ENCODE results near the gene MYOZ3.

The MYOZ3 gene, protein sequence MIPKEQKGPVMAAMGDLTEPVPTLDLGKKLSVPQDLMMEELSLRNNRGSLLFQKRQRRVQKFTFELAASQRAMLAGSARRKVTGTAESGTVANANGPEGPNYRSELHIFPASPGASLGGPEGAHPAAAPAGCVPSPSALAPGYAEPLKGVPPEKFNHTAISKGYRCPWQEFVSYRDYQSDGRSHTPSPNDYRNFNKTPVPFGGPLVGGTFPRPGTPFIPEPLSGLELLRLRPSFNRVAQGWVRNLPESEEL

DNA sequence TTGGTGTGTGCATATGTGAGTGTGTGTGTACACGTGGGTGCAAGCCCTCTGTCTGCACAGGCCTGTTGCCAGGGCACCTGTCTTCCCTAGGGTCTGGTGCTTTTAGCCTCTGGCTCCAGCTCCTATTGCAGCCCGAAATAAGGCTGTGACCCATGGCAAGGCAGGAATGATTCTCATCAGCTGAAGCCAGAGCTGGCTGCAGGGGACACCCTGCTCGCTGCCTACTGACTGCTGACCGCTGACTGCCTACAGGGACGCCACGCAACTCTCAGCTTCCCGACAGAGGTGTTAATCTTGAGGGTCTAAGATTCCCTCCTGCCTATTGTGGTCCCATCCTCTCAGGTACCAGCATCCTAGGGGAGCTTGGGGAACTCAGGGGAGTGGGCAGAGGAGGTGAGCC lies at the start of gene MYOZ3:
MYOZ3 (plus strand) TSS at position 166 of the 400 bp plus-strand sequence. CDS start 1,691 bp downstream, outside the sequence.
- no peak for DNase-seq (ENCODE audit: low read depth)

DNA sequence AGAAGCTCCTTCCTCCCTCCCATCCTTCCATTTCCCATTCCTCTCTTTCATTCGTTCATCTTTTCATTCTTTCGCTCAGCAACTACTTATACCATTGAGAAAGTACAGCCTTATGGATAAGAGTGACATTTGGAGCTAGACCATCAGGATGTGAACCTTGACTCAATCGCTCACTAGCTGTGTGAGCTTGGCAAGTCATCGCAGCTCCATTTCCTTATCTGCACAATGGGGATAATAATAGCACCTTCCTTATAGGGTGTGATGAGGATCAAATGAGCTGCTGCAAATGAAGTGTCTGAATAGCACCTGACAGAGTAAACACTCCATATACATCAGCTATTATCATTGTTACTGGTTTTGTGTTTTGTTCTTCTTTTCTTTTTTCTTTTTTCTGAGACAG lies 48.6 kb upstream of the MYOZ3 start:
- no peak for DNase-seq (ENCODE audit: low read depth)

DNA sequence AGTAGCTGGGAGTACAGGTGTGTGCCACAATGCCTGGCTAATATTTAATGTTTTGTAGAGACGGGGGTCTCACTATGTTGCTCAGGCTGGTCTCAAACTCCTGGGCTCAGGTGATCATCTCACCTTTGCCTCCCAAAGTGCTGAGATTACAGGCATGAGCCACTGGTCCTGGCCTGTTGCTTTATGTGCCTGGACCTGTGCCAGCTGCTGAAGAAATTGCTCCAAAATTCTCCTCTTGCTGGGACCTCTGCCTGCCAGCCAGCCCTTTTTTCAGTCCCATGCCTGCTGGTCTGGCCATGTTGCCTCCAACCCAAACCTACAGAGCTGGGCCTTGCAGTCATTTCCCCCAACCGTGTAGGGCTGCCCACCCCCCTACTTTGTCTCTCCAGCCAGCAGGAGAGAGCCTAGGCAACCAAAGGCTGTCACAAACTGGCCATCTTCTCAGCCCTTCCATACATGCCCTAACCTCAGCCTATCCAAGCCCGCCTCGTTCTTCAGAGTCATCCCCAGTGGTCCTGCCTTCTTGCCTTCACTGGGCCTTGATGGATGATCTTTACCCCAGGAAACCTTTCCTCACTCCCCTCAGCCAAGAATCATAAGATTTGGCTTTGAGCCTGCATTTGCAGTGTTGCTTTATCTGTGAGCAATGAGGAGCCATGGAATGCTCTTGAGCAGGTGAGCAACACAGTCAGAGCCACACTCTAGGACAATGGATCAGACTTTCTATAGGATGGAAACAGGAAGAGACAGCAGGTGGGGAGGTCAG lies 48.0 kb upstream of the MYOZ3 start:
- DNase-seq (ENCODE audit: low read depth) = no peak

DNA sequence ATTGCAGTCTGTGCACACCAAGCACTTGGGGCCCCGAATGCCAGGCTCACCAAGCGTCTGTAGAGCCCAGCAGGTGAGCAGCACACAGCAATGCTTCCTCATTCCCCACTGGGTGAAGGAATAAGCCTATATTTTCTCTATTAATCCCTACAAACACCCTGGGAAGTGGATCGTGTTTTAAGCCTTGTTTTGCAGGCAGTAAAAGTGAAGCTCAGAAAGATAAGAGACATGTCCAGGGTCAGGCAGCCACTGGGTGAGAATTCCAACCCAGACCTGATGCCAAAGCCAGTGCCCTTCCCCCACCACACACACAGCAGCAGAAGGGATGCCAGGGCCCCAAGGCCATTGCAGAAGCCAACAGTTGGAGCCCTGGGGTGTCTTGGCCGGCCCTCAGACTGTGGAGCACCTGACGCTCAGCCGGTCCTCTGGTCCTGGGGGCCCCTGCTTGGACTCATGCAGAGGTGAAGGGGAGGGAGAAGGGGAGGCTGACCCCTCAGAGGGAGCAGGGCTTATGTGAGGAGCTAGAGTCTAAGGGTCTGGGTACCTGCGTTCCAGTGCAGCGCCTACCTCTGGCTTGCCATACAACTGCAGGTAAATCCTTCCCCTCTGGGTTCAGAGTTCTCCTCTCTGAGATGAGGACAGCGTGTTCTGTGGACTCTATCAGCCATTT lies 46.9 kb upstream of the MYOZ3 start:
- no peak for DNase-seq (ENCODE audit: low read depth)

DNA sequence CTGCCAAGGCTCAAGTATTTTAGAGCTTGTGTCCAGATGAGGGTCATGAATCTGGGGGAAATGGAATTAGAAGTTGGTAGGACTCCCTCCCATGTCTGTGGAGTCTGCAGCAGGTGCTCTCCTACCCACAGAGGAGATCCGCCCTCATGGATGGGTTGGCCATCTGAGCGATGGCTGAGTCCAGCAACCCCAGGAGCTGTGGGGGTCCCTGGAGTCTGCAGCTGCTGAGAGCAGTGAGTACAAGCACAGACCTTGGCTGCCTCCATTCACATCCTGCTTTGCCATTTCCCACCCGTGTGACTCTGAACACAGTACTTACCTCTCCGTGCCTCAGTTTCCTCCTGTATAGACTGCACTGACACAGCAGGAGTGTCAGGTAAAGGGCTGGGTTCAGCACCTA lies 46.4 kb upstream of the MYOZ3 start:
- DNase-seq (ENCODE audit: low read depth) = no peak

DNA sequence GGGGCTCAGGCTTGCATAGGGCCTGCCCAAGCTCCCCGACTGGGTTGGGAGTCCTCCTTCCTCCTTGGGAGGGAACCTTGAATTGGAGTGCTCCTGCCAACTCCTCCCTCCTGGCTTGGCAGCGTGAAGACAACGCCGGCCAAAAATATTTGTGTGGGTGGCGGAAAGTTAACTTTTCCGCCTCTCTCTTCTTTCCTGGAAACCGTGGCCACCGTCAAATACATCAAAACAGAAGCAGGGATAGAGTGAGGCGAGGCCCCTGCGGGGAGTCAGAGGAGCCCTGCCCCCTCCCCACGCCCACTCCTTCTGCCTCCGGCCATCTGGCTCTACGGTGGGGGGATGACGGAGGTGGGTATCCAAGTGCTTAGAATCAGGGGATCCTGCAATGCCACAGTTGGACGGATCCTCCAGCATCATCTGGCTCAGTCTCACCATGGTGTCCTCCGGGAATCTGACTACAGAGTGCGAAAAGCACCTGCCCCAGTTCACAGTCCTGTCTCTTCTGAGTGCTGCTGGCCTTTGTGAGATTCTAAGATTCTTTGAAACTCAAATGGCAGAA lies 45.8 kb upstream of the MYOZ3 start:
- no peak for DNase-seq (ENCODE audit: low read depth)

DNA sequence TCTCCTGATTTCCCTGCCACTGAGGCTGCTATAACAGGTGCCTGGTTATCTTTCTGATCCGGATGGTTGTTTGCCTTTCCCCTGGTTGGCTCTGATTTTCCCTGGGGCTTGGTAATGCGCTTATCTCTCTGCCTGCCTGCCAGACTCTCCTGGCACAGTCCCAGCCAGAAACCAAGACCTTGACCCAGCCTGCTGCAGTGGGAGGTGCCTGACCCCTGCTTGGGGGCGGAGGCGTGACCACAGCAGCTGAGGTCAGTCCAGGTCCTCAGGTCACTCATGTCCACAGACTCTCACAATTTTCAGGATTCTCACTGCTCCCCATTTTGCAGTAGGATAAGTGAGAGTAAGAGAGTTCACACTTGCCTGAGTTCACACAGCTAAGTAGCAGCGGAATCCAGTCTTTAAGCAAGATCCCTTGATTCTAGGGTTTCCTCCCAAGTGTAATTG lies 45.0 kb upstream of the MYOZ3 start:
- no peak for DNase-seq (ENCODE audit: low read depth)

DNA sequence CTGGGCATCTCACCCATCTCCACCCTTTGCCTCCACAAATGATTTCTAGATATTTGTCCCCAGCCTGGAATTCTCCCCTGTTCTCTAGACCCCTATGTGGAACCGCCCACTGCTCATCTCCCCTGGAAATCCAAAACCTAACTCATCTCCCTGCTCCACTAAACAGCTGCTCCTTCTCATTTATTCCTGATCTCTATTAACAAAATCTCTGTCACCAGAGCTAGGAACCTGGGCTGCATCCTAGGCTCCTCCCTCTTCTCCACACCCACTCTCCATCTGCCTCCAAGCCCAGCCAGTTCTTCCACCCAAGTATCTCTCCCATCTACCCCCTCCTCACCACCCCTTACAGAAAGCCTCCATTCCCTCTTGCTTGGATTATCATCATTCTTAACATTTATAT lies 44.5 kb upstream of the MYOZ3 start:
- DNase-seq (ENCODE audit: low read depth) = no peak

DNA sequence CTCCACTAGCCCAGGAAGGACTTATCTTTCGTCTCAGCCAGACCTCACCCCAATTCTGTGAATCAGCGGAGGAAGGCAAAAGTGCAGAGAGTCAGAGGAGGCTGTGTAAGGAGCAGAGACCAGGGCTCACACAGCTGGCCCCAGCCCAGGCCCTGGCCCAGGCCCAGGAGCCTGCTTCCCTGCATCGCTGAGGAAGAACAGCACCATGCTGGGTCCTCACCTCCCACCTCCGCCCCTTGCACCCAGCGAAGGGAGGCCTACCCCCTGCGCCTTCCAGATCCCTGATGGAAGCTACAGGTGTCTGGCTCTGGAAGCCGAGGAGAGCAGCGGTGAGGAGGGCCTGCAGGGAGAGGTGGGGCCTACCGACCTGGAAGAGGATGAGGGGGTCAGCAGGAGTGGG lies 42.9 kb upstream of the MYOZ3 start:
- DNase-seq (ENCODE audit: low read depth) = no peak

DNA sequence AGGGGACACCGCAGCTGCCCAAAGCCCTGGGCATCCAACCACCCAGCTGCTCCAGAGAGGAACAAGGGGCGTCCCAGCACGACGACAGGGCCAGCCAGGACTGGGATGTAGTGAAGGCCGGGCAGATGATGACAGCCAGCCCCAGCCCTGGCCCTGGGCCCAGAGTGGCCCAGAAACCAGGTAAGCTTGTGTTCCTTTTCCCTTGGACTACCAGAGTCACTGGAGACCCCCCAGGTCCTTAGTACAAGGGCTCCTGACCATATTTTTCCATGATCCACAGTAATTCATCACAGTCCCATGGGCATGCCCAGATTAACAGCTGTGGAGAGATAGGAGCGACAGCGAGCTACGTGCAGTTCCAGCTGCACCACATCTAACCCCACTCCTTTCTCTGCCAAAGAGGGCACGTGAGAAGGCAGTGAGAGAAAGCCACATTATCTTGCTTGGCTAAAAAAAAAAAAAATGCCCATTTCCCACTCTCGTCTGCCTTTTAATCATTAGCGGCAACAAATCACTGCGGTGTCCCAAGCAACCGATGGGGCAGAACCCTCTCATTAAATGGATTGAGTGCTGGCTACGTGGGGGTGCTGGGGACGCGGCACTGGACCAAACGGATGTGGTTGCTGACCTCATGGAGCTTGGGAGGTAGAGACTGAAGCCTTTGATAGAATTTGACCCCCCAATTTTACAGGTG lies 42.3 kb upstream of the MYOZ3 start:
- no peak for DNase-seq (ENCODE audit: low read depth)

DNA sequence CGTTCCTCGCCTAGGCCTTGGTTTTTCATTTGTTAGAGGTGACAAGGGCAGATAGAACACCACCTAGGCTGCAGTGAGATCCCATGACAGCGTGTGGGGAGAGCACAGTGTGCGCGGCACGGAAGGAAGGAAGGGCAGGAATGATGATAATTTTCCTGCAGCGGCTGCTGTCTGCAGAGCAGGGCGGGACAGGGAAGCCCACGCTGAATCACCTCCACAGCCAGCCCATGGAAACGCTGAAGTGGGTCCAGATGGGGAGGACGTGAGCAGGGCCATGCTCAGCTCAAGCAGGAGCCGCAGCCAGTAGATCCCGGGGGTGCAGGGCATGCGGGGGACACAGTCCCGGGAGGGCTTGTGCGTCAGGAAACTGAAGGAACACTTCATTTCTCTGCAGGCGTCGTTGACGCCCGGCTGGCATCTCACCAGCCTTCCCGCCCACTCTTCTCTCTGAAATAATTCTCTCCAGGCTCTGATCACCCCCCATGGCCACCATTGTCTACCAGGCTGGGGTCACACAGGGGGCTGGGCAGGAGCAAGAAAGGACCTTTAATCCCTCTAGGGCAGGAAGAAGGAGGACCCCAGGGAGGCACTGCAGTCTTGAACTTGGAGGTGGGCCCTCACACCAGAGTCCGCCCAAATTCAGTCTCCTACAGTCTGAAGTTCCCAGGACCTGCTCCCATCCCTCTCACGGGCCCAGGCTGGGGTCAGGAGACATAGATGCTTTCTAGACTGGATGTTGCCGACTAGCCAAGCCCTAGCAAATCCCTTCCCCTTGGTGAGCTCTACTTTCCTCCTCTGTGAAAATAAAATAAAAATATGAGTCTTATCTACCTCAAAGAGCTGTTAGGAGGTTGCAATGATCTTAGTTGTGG lies 41.5 kb upstream of the MYOZ3 start:
- DNase-seq (ENCODE audit: low read depth) = no peak

DNA sequence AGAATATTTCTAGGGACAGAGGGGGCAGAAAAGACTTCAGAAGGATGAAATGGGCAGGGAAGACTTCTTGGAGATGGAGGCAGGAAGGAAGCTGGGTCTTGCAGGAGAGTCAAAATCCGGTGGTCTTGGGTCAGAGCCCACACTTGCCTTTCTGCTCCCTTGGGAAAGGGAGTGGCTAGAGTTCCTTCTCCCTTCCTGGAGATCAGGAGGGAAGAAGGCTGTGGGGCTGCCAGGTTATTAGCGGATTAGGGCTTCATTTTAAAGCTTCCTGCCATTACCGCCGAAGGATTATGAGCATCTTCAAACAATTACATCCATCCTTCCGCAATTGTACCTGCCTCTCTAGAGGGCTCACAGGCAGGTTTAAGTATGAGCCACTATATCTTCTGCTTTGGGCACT lies 39.8 kb upstream of the MYOZ3 start:
- DNase-seq (ENCODE audit: low read depth) = no peak

DNA sequence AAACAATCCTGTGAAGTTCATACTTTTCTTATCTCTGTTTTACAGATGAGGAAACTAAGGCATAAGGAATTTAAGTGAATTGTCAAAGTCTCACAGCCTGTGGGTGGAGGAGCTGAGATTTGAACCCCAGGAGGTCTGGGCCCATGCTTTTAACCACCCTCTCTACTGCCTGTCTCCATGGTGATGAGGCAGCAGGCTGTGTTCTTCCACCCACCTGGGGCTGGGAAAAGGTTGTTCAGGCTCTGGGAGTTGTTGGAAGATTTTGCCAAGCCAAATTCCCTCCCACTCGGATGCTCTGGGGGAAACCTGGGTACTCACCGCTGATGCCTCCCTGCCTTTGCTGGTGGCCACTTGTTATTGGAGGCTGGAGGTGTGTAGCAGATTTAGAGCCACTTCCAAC lies 38.9 kb upstream of the MYOZ3 start:
- no peak for DNase-seq (ENCODE audit: low read depth)

DNA sequence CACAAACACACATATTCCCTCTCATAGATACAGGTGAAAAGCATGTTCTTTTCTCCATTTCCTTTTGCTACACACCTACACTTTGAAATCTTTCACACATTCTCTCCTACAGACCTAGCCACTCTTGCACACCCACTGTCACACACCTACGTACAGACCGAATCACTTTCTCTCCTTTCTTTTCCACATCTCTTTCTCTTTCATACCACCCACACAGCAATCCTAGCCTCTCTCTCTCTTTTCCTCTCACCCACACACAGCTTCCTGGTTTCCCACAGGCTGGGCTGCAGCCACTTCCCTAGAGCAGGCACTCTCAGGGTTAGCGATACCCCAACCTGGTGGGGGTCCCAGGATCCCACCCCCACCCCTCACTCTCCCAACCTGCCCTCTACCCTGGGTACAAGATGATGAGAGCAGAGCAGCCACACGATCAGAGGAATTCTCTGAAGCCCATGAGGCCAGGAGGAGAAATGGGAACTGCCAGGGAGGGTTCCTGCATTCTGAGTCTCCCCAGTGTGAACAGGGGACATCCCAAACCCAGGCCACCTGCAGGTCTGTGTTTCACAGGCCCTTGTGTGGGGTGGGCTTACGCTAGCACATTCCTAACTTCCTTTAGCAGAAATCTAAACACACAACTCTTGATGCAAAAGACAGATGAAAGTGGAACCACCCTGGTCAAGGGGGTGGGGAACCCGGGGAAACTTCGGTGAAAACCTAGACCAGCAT lies 37.7 kb upstream of the MYOZ3 start:
- no peak for DNase-seq (ENCODE audit: low read depth)

DNA sequence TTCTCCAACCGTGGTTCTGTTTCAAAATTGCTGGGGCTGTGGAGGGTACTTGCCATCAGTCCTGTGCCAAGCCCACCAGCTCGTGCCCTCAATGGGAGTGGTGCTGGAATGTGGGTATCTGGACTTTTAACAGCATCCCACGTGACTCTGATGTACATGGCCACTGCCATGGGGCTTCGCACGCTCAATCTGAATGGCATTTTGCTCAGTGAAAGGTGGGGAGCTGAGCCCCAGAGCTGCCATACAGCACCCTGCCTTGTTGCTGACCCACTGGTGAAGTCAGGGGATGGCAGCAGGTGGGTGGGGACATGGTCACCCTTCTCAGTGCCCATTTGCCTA lies 37.2 kb upstream of the MYOZ3 start:
- no peak for DNase-seq (ENCODE audit: low read depth)

DNA sequence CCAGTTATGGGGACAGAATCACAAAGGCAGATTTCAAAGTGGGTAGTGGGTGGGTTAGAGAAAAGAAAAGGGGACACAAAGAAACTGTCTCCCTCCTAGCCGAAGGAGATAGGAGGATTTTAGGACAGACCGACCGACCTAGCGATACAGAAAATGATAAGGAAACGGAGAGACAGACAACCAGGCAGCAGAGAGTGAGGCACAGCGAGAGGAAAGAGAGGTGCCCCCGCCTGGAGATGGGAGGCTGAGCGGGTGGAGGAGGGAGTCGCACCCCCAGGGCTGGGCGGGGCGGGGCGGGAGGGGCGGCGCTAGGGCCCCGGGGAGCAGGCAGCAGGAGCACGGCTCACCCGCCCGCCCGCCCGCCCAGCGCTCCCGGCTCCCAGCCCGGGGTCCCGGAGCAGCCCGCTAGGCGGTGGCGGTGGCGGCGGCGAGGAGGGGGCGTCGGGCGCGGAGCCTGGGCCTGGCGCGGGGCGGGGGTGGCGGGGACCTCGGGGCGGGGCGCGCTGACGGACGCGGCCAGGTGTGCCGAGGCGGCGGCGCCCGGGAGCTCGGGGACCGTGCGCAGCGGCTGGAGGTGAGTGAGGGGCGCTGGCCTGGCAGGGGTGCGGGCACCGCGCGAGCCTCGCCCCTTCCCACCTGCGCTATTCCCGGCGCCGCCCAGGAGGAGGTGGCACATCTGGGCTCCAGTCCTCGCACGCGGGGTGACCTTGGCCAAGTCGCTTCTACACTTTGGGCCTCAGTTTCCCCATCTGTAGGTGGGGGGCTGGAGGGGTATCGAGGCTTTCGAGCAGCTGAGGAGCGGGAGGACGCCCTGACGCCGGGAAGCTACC lies 36.5 kb upstream of the MYOZ3 start:
- DNase-seq (ENCODE audit: low read depth) = no peak

DNA sequence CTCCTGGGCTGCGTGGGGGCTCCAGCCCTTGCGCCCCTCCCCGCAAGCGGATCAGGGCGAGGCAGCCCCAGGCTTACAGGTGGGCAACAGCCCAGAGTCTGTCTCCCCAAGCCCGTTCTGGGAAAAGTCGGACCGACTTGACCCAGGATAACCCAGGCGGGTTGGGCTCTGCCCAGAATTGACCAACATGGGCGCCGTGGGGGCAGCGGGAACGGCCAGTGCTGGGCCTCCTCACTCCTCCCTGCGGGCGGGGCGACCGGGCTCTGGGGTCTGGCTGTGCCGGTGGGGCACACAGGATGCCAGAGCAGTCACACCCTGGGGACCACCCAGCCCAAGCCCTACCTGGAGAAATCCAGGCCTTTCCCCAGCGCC lies 35.9 kb upstream of the MYOZ3 start:
- DNase-seq (ENCODE audit: low read depth) = no peak

DNA sequence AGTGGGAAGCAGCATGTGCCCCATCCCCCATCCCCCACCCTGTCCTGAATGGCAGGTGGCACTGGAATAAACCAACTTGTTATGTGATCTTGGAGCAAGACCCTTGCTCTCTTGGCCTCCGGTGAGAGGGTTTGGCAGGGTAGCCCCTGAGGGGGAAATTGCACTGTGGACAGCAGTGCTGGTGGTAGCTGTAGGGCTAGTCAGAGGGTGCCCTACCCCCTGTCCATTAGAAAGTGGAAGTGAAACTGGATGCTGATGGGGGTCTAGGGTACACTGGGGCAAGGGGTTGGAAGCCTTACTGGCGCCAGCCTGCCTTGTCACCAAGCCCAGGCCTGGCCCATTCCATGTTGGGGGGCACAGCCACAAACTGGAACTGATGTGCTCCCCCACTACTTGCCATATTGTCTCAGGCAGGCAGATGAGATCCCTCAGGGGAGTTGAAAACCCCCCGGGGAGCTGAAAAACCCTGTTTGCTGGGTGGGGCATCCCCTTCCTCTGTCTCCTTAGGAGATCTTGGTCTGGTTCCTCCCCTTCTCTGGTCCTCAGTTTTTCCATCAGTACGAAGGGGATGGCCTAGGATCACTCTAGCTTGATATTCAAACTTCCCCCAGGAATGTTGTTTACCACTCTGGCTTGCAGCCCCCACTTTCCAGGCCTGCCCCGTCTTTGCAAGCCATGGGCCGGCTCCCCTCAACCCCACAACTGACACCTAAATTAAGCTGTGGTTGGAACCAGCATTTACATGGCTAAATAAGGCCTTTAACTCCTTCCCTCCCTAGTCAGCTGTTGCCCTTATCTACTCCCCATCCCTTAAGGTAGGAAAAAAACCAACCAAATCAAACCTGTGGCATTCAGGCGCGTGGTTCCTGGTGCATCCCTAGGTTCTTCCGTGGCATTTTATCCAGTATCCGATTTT lies 35.0 kb upstream of the MYOZ3 start:
- DNase-seq (ENCODE audit: low read depth) = no peak

DNA sequence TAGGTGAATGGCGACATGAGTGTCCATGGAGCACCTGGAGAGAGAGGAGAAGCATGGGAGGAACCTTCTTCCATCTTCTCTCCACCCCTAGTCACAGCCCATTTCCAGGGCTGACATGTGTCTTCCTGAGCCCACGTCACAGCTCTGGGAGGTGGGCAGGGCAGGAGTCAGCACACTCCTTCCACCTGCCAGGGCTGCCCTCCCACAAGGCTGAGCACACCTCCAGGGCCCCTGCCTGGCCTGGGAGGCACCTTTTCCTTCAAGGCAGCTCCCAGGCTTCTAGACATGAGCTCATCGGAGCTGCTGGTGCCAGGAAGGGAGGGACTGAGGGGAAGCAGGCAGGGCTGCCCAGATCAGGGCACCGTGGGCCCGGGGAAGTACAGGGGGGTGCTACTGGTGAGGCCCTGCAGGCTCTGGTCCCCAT lies 34.2 kb upstream of the MYOZ3 start:
- DNase-seq (ENCODE audit: low read depth) = no peak
